Left ventricle myocardium inferior (tissue), 1 donor: ENCODE data around the gene MYO19. TPM values are rescaled to one million over a fixed set of nuclear protein-coding genes. Genes with fewer than 3 reads are reported as not detected.

Source experiments
- DNase-seq: peaks from one replicate; pipeline ENCODE4 v3.0.0-alpha.2; 2020
- H3K27ac ChIP-seq: fragments of 200-600 bp; replicated peaks from 2 replicates; pipeline ENCODE4 v1.8.0; 2021
- H3K27me3 ChIP-seq: fragments of 200-600 bp; 2 replicates; pipeline ENCODE4 v1.8.0; 2021; ENCODE audit warnings: low read depth
- H3K36me3 ChIP-seq: fragments of 200-600 bp; 2 replicates; pipeline ENCODE4 v1.8.0; 2021
- H3K4me1 ChIP-seq: fragments of 200-600 bp; 2 replicates; pipeline ENCODE4 v1.8.0; 2021
- H3K4me3 ChIP-seq: fragments of 200-600 bp; 2 replicates; pipeline ENCODE4 v1.8.0; 2021; ENCODE audit warnings: mild to moderate bottlenecking, moderate library complexity
- H3K9me3 ChIP-seq: fragments of 200-600 bp; replicated peaks from 2 replicates; pipeline ENCODE4 v1.8.0; 2021
- intact Hi-C: fragments of 100-400 bp; cut with micrococcal nuclease; formaldehyde crosslinking; loops from one replicate; pipeline ENCODE4 v1.11.0; 2022
- total RNA-seq: library from RNA; stranded (reverse); fragmentation: NEBNext Ultra II Directional; extraction: Animal tissue kit (Norgen Biotek cat#: 25700); gene quantifications from one replicate; pipeline ENCODE4 v1.2.1, GENCODE V29; 2021
- TF ChIP-seq, protein P1 (sequence below): fragments of 200-600 bp; IDR thresholded peaks from 2 replicates; pipeline ENCODE4 v1.8.0; 2021; ENCODE audit warnings: antibody characterized with exemption, mild to moderate bottlenecking, borderline replicate concordance
- donor health status: DM: no; HTN: yes; CAD: no; lungs with severe emphysema.

The MYO19 gene
- total RNA-seq, 1 donor from 2014 or later, result 11.8 TPM

DNA sequence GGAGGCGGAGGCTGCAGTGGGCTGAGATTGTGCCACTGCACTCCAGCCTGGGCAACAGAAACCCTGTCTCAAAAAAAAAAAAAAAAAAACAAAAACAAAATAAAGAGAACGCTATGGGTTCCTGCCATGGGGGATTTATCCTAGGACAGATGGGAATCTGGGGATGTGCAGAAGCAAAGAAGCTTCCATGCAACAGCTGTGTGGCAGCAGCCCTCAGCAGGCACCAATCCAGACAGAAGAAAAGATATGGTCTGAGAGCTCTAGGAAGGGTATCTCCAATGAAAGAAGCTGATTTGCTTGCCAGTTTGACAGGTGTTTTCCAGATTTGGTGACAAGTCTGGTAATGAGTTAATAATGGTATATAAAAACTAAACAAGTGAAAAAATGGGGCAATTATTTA is 11.6 kb downstream of the MYO19 start:
- no peaks in the 10 kb centered on the region for H3K9me3 ChIP-seq
- no peak overlapping the region for H3K4me3 ChIP-seq
- no peaks in the 10 kb centered on the region for H3K4me1 ChIP-seq
- H3K27ac ChIP-seq, result no peak overlapping the region
- H3K36me3 ChIP-seq, result peaks cover 85% of the 10 kb centered on the region
- no peaks in the 10 kb centered on the region for H3K27me3 ChIP-seq
- TF ChIP-seq, protein P1, sequence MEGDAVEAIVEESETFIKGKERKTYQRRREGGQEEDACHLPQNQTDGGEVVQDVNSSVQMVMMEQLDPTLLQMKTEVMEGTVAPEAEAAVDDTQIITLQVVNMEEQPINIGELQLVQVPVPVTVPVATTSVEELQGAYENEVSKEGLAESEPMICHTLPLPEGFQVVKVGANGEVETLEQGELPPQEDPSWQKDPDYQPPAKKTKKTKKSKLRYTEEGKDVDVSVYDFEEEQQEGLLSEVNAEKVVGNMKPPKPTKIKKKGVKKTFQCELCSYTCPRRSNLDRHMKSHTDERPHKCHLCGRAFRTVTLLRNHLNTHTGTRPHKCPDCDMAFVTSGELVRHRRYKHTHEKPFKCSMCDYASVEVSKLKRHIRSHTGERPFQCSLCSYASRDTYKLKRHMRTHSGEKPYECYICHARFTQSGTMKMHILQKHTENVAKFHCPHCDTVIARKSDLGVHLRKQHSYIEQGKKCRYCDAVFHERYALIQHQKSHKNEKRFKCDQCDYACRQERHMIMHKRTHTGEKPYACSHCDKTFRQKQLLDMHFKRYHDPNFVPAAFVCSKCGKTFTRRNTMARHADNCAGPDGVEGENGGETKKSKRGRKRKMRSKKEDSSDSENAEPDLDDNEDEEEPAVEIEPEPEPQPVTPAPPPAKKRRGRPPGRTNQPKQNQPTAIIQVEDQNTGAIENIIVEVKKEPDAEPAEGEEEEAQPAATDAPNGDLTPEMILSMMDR, result no peak
- DNase-seq, result no peak
- intact Hi-C loops, result no loop called here

DNA sequence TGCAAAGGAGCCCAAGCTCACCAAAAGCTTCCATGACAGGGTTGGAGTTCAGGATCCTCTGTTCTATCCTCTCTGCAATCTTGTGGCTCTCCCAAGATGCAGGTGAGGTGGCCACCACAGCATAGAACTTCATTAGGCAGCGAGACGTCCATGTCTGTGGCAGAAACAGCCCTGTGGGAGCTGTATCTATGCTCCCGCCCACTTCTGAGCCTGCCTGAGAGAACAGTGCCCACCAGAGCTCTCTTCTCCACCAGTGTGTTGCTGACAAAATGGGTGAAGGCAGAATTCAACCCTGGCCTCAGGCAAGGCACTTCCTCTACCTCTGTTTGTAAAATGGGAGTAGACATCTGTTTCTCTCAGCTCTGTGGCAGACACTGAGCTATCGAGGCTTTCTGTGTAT is 18.8 kb downstream of the MYO19 start:
- Histone ChIP-seq H3K27me3 (no peaks in the 10 kb centered on the region), H3K4me3 (no peak overlapping the region), H3K4me1 (peaks cover 9% of the 10 kb centered on the region), H3K9me3 (no peaks in the 10 kb centered on the region), H3K27ac (no peak overlapping the region), H3K36me3 (peaks cover 48% of the 10 kb centered on the region)
- TF ChIP-seq, protein P1, result no peak
- intact Hi-C loops, result no loop called here
- no peak for DNase-seq

DNA sequence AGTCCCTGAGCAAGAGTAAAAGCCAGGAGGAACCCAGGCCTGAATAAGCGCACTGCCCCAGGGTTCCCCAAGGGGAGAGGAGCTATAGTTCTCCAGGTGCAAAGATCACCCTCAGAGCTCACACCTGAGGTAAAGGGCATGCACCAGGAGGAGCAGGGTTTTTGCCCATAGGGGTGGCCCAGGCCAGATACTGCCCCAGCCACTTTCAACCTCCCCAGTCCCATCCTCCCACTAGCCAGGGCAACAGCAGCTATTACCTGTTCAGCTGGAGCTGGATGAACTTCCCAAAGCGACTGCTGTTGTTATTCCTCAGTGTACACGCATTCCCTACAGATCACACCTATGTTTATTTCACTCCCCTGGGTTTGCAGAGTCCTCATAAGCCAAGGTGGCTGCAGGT is 19.8 kb downstream of the MYO19 start:
- peaks cover 9% of the 10 kb centered on the region for H3K4me1 ChIP-seq
- no peaks in the 10 kb centered on the region for H3K27me3 ChIP-seq
- intact Hi-C loops, result no loop called here
- H3K36me3 ChIP-seq, result peaks cover 44% of the 10 kb centered on the region
- no peak for DNase-seq
- TF ChIP-seq, protein P1, result no peak
- no peak overlapping the region for H3K27ac ChIP-seq
- no peak overlapping the region for H3K4me3 ChIP-seq
- H3K9me3 ChIP-seq, result no peaks in the 10 kb centered on the region

DNA sequence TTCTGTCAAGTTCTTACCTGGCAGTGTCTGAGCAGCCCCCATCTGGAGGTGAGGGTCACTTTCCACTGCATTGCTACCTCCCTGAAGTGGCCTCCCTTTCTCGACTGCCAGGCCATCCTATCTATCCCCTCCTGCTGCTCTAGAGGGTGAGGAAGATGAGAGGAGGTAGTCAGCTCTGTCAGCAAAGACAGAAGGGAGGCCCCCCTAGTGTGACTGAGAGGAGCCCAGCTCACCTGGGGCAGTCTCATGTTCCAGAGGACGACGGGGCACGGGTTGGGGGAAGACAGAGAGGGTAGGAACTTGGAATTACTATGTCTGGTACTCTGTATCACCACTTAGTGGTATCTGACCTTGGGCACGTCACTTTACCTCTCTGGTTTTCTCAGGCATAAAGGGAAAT is 22.0 kb downstream of the MYO19 start:
- Histone ChIP-seq H3K27me3 (no peaks in the 10 kb centered on the region), H3K4me3 (no peak overlapping the region), H3K4me1 (peaks cover 9% of the 10 kb centered on the region), H3K9me3 (no peaks in the 10 kb centered on the region), H3K27ac (no peak overlapping the region), H3K36me3 (peaks cover 51% of the 10 kb centered on the region)
- no peak for DNase-seq
- TF ChIP-seq, protein P1, result no peak
- intact Hi-C loops, result no loop called here

DNA sequence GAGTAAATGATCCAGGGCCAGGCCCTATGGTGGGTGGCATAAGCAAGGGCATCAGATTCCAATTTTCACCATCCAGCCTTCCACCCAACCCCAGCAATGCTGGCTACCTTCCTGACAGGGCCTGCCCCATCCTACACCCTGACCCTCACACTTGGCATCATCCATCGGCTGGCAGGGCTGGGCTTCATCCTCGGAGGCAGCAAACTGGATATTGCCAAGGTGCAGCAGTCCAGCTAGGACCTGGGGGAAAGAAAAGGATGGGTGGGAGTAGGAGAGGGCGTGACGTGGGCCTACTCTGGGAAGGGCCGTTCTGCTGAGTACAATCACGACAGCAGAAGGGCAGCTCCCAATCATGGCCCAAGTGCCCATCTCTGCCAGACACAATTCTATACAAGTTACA is 23.5 kb downstream of the MYO19 start:
- Histone ChIP-seq H3K9me3 (no peaks in the 10 kb centered on the region), H3K4me1 (peaks cover 9% of the 10 kb centered on the region), H3K36me3 (peaks cover 65% of the 10 kb centered on the region), H3K27me3 (no peaks in the 10 kb centered on the region), H3K4me3 (no peak overlapping the region), H3K27ac (no peak overlapping the region)
- DNase-seq, result no peak
- intact Hi-C loops, result no loop called here
- TF ChIP-seq, protein P1, result no peak

DNA sequence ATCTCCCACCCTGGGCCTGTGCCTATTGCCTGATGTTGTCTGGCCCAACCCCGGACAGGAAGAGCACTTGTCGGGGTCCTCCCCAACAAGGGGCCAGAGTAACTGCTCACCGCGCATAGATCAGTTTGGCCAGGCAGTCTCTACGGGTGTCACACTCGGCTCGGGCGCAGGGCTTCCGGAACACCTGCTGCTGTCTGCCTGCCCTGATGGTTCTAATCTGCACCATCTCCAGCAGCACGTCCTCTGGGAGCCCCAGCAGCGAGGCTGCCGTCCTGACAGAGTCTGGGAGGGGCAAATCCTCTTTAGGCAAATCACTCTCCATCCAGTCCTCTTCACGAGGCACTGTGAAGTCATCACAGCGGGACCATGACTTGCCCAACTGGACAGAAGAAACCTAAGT is 24.0 kb downstream of the MYO19 start:
- H3K9me3 ChIP-seq, result no peaks in the 10 kb centered on the region
- DNase-seq, result no peak
- no peaks in the 10 kb centered on the region for H3K27me3 ChIP-seq
- peaks cover 65% of the 10 kb centered on the region for H3K36me3 ChIP-seq
- no peak overlapping the region for H3K27ac ChIP-seq
- H3K4me3 ChIP-seq, result no peak overlapping the region
- intact Hi-C loops, result no loop called here
- TF ChIP-seq, protein P1, result no peak
- peaks cover 9% of the 10 kb centered on the region for H3K4me1 ChIP-seq
